Thoracic aorta (tissue), 2 donors: ENCODE data around the gene MGAT5. TPM values are rescaled to one million over a fixed set of nuclear protein-coding genes. Genes with fewer than 3 reads are reported as not detected.
A peak's percentile ranks its signal among the peaks of the same experiment; 100 is the strongest.
"Not testable (repeated sequence)": the region's sequence is repeated elsewhere in the genome, so short reads cannot be mapped to it uniquely, and the experiment has no call there.

ENCODE experiments used
- ATAC-seq: fragments of 150-250 bp; one replicate; pipeline ENCODE4 v1.8.0; 2017; ENCODE audit warnings: low read depth; ENCODE audit not compliant: insufficient number of reproducible peaks, low FRiP score
- DNase-seq: peaks from one replicate; pipeline ENCODE4 v3.0.0-alpha.2; 2020; ENCODE audit warnings: low spot score
- H3K27ac ChIP-seq, 2 donors: fragments of 200-600 bp; sonication (generic); 1 replicate in 1 of 2; 2 replicates in 1 of 2; pipeline ENCODE4 v1.5.1; 2016; ENCODE audit warnings: mild to moderate bottlenecking in 2 of 2, moderate library complexity in 2 of 2
- H3K27me3 ChIP-seq: fragments of 200-600 bp; sonication (generic); replicated peaks from 2 replicates; pipeline ENCODE4 v1.6.0; 2016; ENCODE audit warnings: mild to moderate bottlenecking; ENCODE audit not compliant: insufficient read depth
- H3K36me3 ChIP-seq: fragments of 200-600 bp; sonication (generic); one replicate; pipeline ENCODE4 v1.5.1; 2016
- H3K4me1 ChIP-seq, 2 donors: fragments of 200-600 bp; sonication (generic); 1 replicate in 1 of 2; 2 replicates in 1 of 2; pipeline versions ENCODE4 v1.5.1 to v1.6.0; 2016; ENCODE audit warnings: low read depth in 2 of 2, mild to moderate bottlenecking in 1 of 2; ENCODE audit not compliant: control insufficient read depth in 1 of 2
- H3K4me3 ChIP-seq: fragments of 200-600 bp; sonication (generic); 2 replicates; pipeline ENCODE4 v1.5.1; 2016; ENCODE audit warnings: mild to moderate bottlenecking
- H3K9me3 ChIP-seq: fragments of 200-600 bp; sonication (generic); 2 replicates; pipeline ENCODE4 v1.5.1; 2016
- CTCF ChIP-seq: fragments of 200-600 bp; sonication (generic); IDR thresholded peaks from one replicate; pipeline ENCODE4 v1.5.1; 2019; ENCODE audit warnings: antibody characterized with exemption
- total RNA-seq, 2 donors: library from RNA; depleted of rRNA; stranded (reverse); fragments of >200 nt; gene quantifications; one replicate each; pipeline versions ENCODE4 v1.1.0 to v1.2.3, GENCODE V29; 2016

Gene MGAT5
- total RNA-seq, 2 donors from 2014 or later = 43.9 to 95.3 TPM

- H3K4me3 ChIP-seq = no peak overlapping the region
- no peaks in the 10 kb centered on the region for H3K9me3 ChIP-seq
- H3K4me1 ChIP-seq = peaks cover 19 to 24% of the 10 kb centered on the region in 2 donors
- DNase-seq (no peak), ATAC-seq (no peak)
- H3K27me3 ChIP-seq = no peaks in the 10 kb centered on the region
- H3K36me3 ChIP-seq = no peaks in the 10 kb centered on the region
- TF ChIP-seq CTCF = no peak
- H3K27ac ChIP-seq = no peak overlapping the region
These were observed 38.6 kb downstream of the MGAT5 start for GRCh38 chr2:134292514-134292913.

GRCh38 chr2:134293719-134294537 is 40.1 kb downstream of the MGAT5 start:
- no peaks in the 10 kb centered on the region for H3K9me3 ChIP-seq
- no peaks in the 10 kb centered on the region for H3K27me3 ChIP-seq
- no peaks in the 10 kb centered on the region for H3K36me3 ChIP-seq
- peaks cover 19 to 23% of the 10 kb centered on the region in 2 donors for H3K4me1 ChIP-seq
- H3K4me3 ChIP-seq = no peak overlapping the region
- ATAC-seq = no peak
- DNase-seq = no peak
- peak overlapping the region in 1 of 2 donors; percentile 5 for H3K27ac ChIP-seq
- no peak for TF ChIP-seq CTCF

- not testable (repeated sequence) for H3K9me3 ChIP-seq, DNase-seq, ATAC-seq, H3K36me3 ChIP-seq, H3K4me3 ChIP-seq, H3K27me3 ChIP-seq
- Histone ChIP-seq H3K27ac (peak overlapping the region in 1 of 2 donors; percentile 58), H3K4me1 (peaks cover 16 to 19% of the 10 kb centered on the region in 2 donors)
These were observed 40.7 kb downstream of the MGAT5 start for GRCh38 chr2:134294598-134294997.

GRCh38 chr2:134295441-134295840 is 41.6 kb downstream of the MGAT5 start:
- H3K27ac ChIP-seq = peak overlapping the region; percentile 42 to 58
- peaks cover 16 to 19% of the 10 kb centered on the region in 2 donors for H3K4me1 ChIP-seq
- no peak for TF ChIP-seq CTCF
- no peaks in the 10 kb centered on the region for H3K36me3 ChIP-seq
- no peaks in the 10 kb centered on the region for H3K27me3 ChIP-seq
- peak overlapping the region; percentile 20 for H3K4me3 ChIP-seq
- ATAC-seq (no peak), DNase-seq (no peak)
- H3K9me3 ChIP-seq = no peaks in the 10 kb centered on the region

GRCh38 chr2:134296301-134296700 is 42.4 kb downstream of the MGAT5 start:
- Histone ChIP-seq H3K36me3 (no peaks in the 10 kb centered on the region), H3K4me3 (no peak overlapping the region), H3K27me3 (no peaks in the 10 kb centered on the region), H3K9me3 (no peaks in the 10 kb centered on the region), H3K4me1 (peaks cover 24% of the 10 kb centered on the region in 2 donors), H3K27ac (peak overlapping the region in 1 of 2 donors; percentile 58)
- ATAC-seq (no peak), DNase-seq (no peak)
- no peak for TF ChIP-seq CTCF
